Right ventricle myocardium superior (tissue), 1 donor: Measurements from ENCODE around the gene INPP5E. TPM values are rescaled to one million over a fixed set of nuclear protein-coding genes. Genes with fewer than 3 reads are reported as not detected.

Experiments used
- ATAC-seq: fragments of 200-7000 bp; cut with Tn5 transposase; one replicate; pipeline ENCODE4 v1.9.1; 2020; ENCODE audit warnings: mild to moderate bottlenecking; ENCODE audit not compliant: poor library complexity
- DNase-seq: peaks from one replicate; pipeline ENCODE4 v3.0.0-alpha.2; 2020
- intact Hi-C: fragments of 100-400 bp; cut with DNase I; formaldehyde crosslinking; loops from one replicate; pipeline ENCODE4 v1.11.2; 2022
- total RNA-seq: library from RNA; stranded (reverse); fragmentation: NEBNext Ultra II Directional; extraction: Animal tissue kit (Norgen Biotek cat#: 25700); gene quantifications from one replicate; pipeline ENCODE4 v1.2.1, GENCODE V29; 2021
- donor health status: DM: no; HTN: yes; CAD: no; lungs with severe emphysema.

The INPP5E gene
- total RNA-seq, 1 donor from 2014 or later = 10.5 TPM

- peak; percentile 94 for DNase-seq
- intact Hi-C loops = no loop called here
- peak; percentile 97 for ATAC-seq
These were observed 39.4 kb downstream of the INPP5E start, which contains the start of gene SNAPC4 for GRCh38 chr9:136400038-136400834. Gene SNAPC4 (minus strand): TSS chr9:136400170. CDS start chr9:136398428, 1,742 bp downstream.

- ATAC-seq (peak; percentile 3), DNase-seq (no peak)
- intact Hi-C loops = no loop called here
These were observed 40.2 kb downstream of the INPP5E start for GRCh38 chr9:136399176-136400037.

- intact Hi-C loops = no loop called here
- DNase-seq = no peak
- ATAC-seq = no peak
These were observed 41.4 kb downstream of the INPP5E start for GRCh38 chr9:136398286-136398685.

- ATAC-seq (no peak), DNase-seq (no peak)
- intact Hi-C loops = no loop called here
These were observed 42.0 kb downstream of the INPP5E start for GRCh38 chr9:136397643-136398042.

GRCh38 chr9:136396219-136396515 is 43.5 kb downstream of the INPP5E start:
- ATAC-seq = no peak
- no peak for DNase-seq
- intact Hi-C loops = no loop called here

- DNase-seq (no peak), ATAC-seq (no peak)
- intact Hi-C loops = no loop called here
These were observed 44.1 kb downstream of the INPP5E start for GRCh38 chr9:136395345-136396218.

GRCh38 chr9:136395020-136395340 is 44.7 kb downstream of the INPP5E start:
- intact Hi-C loops = no loop called here
- ATAC-seq (no peak), DNase-seq (no peak)

GRCh38 chr9:136394312-136395019 is 45.2 kb downstream of the INPP5E start:
- ATAC-seq (no peak), DNase-seq (peak; percentile 61)
- intact Hi-C loops = no loop called here

GRCh38 chr9:136393531-136393930 is 46.1 kb downstream of the INPP5E start:
- intact Hi-C loops = no loop called here
- ATAC-seq (no peak), DNase-seq (no peak)

- intact Hi-C loops = no loop called here
- DNase-seq (no peak), ATAC-seq (no peak)
These were observed 46.9 kb downstream of the INPP5E start for GRCh38 chr9:136392538-136393449.

GRCh38 chr9:136391737-136392537 is 47.7 kb downstream of the INPP5E start:
- ATAC-seq (no peak), DNase-seq (no peak)
- intact Hi-C loops = no loop called here

- ATAC-seq = no peak
These were observed 50.2 kb downstream of the INPP5E start for GRCh38 chr9:136389396-136389795.

GRCh38 chr9:136387217-136387616 is 52.4 kb downstream of the INPP5E start:
- no peak for DNase-seq
- ATAC-seq = no peak
- intact Hi-C loops = no loop called here

More at GRCh38 chr9:136389396-136389795, 50.2 kb downstream of the INPP5E start:
- intact Hi-C loops = no loop called here
- no peak for DNase-seq

GRCh38 chr9:136386018-136386417 is 53.6 kb downstream of the INPP5E start:
- DNase-seq (no peak), ATAC-seq (no peak)
- intact Hi-C loops = no loop called here

GRCh38 chr9:136385015-136385414 is 54.6 kb downstream of the INPP5E start:
- intact Hi-C loops = no loop called here
- ATAC-seq = no peak
- no peak for DNase-seq

- intact Hi-C loops = no loop called here
- ATAC-seq = no peak
- no peak for DNase-seq
These were observed 56.2 kb downstream of the INPP5E start for GRCh38 chr9:136383436-136383835.

- no peak for ATAC-seq
- intact Hi-C loops = no loop called here
- DNase-seq = no peak
These were observed 57.6 kb downstream of the INPP5E start for GRCh38 chr9:136381966-136382513.
